Neuronal stem cell (in vitro differentiated cells): ENCODE measurements around the gene TRMO.

ENCODE experiments used
- DNase-seq: peaks from one replicate; pipeline ENCODE4 v3.0.0-alpha.2; 2013; ENCODE audit warnings: low spot score
- H2AFZ ChIP-seq: one replicate; pipeline ENCODE4 v1.6.1; 2013; ENCODE audit warnings: mild to moderate bottlenecking, low read length, inconsistent platforms
- H2AK5ac ChIP-seq: 2 replicates; pipeline ENCODE4 v1.6.1; 2013; ENCODE audit warnings: low read depth, mild to moderate bottlenecking, inconsistent platforms, low read length, moderate library complexity, mixed read lengths
- H2BK120ac ChIP-seq: 2 replicates; pipeline ENCODE4 v1.6.1; 2013; ENCODE audit warnings: low read depth, mild to moderate bottlenecking, inconsistent platforms, low read length, moderate library complexity, mixed read lengths
- H2BK12ac ChIP-seq: one replicate; pipeline ENCODE4 v1.6.1; 2013; ENCODE audit warnings: low read length, inconsistent platforms
- H2BK15ac ChIP-seq: 2 replicates; pipeline ENCODE4 v1.6.1; 2013; ENCODE audit warnings: mild to moderate bottlenecking, low read length, inconsistent platforms, mixed read lengths
- H2BK5ac ChIP-seq: one replicate; pipeline ENCODE4 v1.6.1; 2013; ENCODE audit warnings: inconsistent platforms, mild to moderate bottlenecking, low read length, moderate library complexity
- H3K14ac ChIP-seq: one replicate; pipeline ENCODE4 v1.6.1; 2013; ENCODE audit warnings: low read length, inconsistent platforms
- H3K18ac ChIP-seq: 2 replicates; pipeline ENCODE4 v1.6.1; 2013; ENCODE audit warnings: low read length, inconsistent platforms
- H3K23ac ChIP-seq: 2 replicates; pipeline ENCODE4 v1.6.1; 2013; ENCODE audit warnings: low read depth, mild to moderate bottlenecking, mixed read lengths, low read length, inconsistent platforms; ENCODE audit not compliant: poor library complexity
- H3K27ac ChIP-seq: replicated peaks from 3 replicates; pipeline ENCODE4 v1.5.1; 2013; ENCODE audit warnings: low read length, inconsistent platforms
- H3K27me3 ChIP-seq, 3 experiments: 2 replicates each; pipeline ENCODE4 v1.6.1; 2013; ENCODE audit warnings: low read length in 3 of 3, mild to moderate bottlenecking in 2 of 3, inconsistent platforms in 1 of 3, low read depth in 1 of 3, mixed read lengths in 1 of 3, moderate library complexity in 1 of 3; ENCODE audit not compliant: control insufficient read depth in 3 of 3, insufficient read depth in 3 of 3
- H3K36me3 ChIP-seq, 2 donors: replicated peaks in 1 of 2; 2 replicates each; pipeline ENCODE4 v1.6.1; 2013; ENCODE audit warnings: low read length in 2 of 2; ENCODE audit not compliant: control insufficient read depth in 2 of 2, insufficient read depth in 2 of 2
- H3K4ac ChIP-seq: 2 replicates; pipeline ENCODE4 v1.6.1; 2013; ENCODE audit warnings: inconsistent platforms, mild to moderate bottlenecking, low read length, moderate library complexity
- H3K4me1 ChIP-seq, 2 donors: 1 replicate in 1 of 2; 2 replicates in 1 of 2; pipeline ENCODE4 v1.6.1; 2013; ENCODE audit warnings: low read length in 2 of 2, low read depth in 1 of 2; ENCODE audit not compliant: control insufficient read depth in 2 of 2, insufficient read depth in 1 of 2
- H3K4me2 ChIP-seq: one replicate; pipeline ENCODE4 v1.6.1; 2013; ENCODE audit warnings: mild to moderate bottlenecking, low read length, inconsistent platforms; ENCODE audit not compliant: insufficient read depth, poor library complexity, severe bottlenecking
- H3K4me3 ChIP-seq, 2 donors: 2 replicates each; pipeline ENCODE4 v1.5.1; 2013; ENCODE audit warnings: low read length in 2 of 2, mild to moderate bottlenecking in 2 of 2, inconsistent platforms in 1 of 2, moderate library complexity in 1 of 2
- H3K79me1 ChIP-seq: one replicate; pipeline ENCODE4 v1.6.1; 2013; ENCODE audit warnings: low read depth, mild to moderate bottlenecking, inconsistent platforms, low read length, moderate library complexity
- H3K9ac ChIP-seq: one replicate; pipeline ENCODE4 v1.6.1; 2013; ENCODE audit warnings: mild to moderate bottlenecking, low read depth, low read length, inconsistent platforms; ENCODE audit not compliant: poor library complexity
- H3K9me3 ChIP-seq, 2 donors: replicated peaks in 1 of 2; 2 replicates each; pipeline versions ENCODE3 to v1.6.1; 2013; ENCODE audit warnings: low read length in 2 of 2, mild to moderate bottlenecking in 2 of 2, inconsistent platforms in 1 of 2, low read depth in 1 of 2, mixed read lengths in 1 of 2, moderate library complexity in 1 of 2; ENCODE audit not compliant: control insufficient read depth in 2 of 2, insufficient read depth in 1 of 2
- H4K8ac ChIP-seq: one replicate; pipeline ENCODE4 v1.6.1; 2013; ENCODE audit warnings: low read depth, mild to moderate bottlenecking, inconsistent platforms, low read length, moderate library complexity
- H4K91ac ChIP-seq: one replicate; pipeline ENCODE4 v1.6.1; 2013; ENCODE audit warnings: low read length, low read depth, mild to moderate bottlenecking, inconsistent platforms; ENCODE audit not compliant: poor library complexity
- WGBS, 2 donors: extraction: QIAGEN DNeasy Blood & Tissue Kit; methylation state at CpG; one replicate each; pipeline ENCODE4 v1.1.7; 2013; ENCODE audit warnings: missing lambda C conversion rate in 2 of 2, mixed read lengths in 1 of 2; ENCODE audit not compliant: insufficient read length in 2 of 2, insufficient replicate concordance in 1 of 2; ENCODE audit errors: extremely low coverage in 2 of 2; 5-methylcytosine and 5-hydroxymethylcytosine counted together

TRMO gene

GRCh38 chr9:97900738-97901565, 21.3 kb downstream of the TRMO start:
- H2AK5ac ChIP-seq = no peak overlapping the region
- no peak overlapping the region for H3K18ac ChIP-seq
- no peaks in the 10 kb centered on the region for H3K4me1 ChIP-seq
- H3K9ac ChIP-seq = no peak overlapping the region
- no peak overlapping the region for H3K4ac ChIP-seq
- no peaks in the 10 kb centered on the region for H3K27me3 ChIP-seq
- DNase-seq = peak; percentile 33
- H3K9me3 ChIP-seq = no peaks in the 10 kb centered on the region
- no peak overlapping the region for H3K27ac ChIP-seq
- no CpG with 5 or more reads among the region's 5 CpGs for WGBS, 2 donors
- no peak overlapping the region for H3K4me2 ChIP-seq
- peaks cover 2 to 8% of the 10 kb centered on the region in 2 donors for H3K36me3 ChIP-seq
- no peaks in the 10 kb centered on the region for H3K79me1 ChIP-seq
- H2BK12ac ChIP-seq = no peak overlapping the region
- H3K23ac ChIP-seq = no peak overlapping the region
- no peak overlapping the region for H4K8ac ChIP-seq
- H2BK5ac ChIP-seq = no peak overlapping the region
- H2BK15ac ChIP-seq = no peak overlapping the region
- H3K14ac ChIP-seq = no peak overlapping the region
- no peak overlapping the region for H4K91ac ChIP-seq
- no peak overlapping the region for H2BK120ac ChIP-seq
- H3K4me3 ChIP-seq = no peak overlapping the region
- no peak overlapping the region for H2AFZ ChIP-seq

- Histone ChIP-seq H3K27ac (no peak overlapping the region), H3K18ac (no peak overlapping the region), H2BK12ac (no peak overlapping the region), H3K14ac (no peak overlapping the region), H3K9me3 (no peaks in the 10 kb centered on the region), H2AK5ac (no peak overlapping the region), H4K8ac (no peak overlapping the region), H3K27me3 (no peaks in the 10 kb centered on the region), H3K9ac (no peak overlapping the region), H3K23ac (no peak overlapping the region), H2BK5ac (no peak overlapping the region), H2BK15ac (no peak overlapping the region), H3K79me1 (no peaks in the 10 kb centered on the region), H3K36me3 (peaks cover 2 to 8% of the 10 kb centered on the region in 2 donors), H3K4me1 (no peaks in the 10 kb centered on the region), H2BK120ac (no peak overlapping the region), H3K4me2 (no peak overlapping the region), H3K4ac (no peak overlapping the region), H4K91ac (no peak overlapping the region), H2AFZ (no peak overlapping the region), H3K4me3 (no peak overlapping the region)
- DNase-seq = no peak
- WGBS, 2 donors = no CpG with 5 or more reads among the region's 9 CpGs
These were observed 22.1 kb downstream of the TRMO start for GRCh38 chr9:97900103-97900737.

DNA sequence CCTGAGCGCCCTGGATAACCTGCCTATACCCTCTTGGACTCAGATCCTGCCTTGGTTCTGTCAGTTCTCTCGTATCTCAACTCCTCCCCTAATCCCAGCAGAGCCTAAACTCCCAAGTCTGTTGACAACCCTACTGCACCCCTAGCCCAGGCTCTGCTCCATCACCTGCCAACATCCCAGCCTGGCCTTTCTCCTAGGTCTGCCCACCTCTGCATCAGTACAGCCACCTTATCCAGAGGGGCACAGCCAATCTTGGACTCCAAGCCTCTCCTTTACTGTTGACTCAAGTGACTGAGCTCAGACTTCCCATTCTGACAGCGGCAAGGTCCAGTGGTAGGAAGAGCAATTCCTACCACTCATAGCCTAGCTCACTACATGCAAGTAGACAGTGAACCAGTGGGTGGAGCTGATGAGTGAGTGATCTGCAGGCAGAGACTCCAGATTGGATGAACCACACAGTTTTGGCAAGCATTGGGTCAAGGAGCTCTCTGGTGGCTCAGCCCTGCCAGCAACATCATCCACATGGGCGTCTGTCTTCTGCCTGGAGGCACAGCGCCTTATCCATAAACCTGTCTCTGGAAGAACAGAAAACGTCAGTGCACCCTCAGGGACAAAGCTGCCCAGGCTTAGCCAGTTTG, 26.5 kb downstream of the TRMO start:
- Histone ChIP-seq H2BK120ac (no peak overlapping the region), H3K4ac (no peak overlapping the region), H3K9ac (no peak overlapping the region), H3K27me3 (peaks cover 0 to 6% (median 0%) of the 10 kb centered on the region in 3 experiments), H3K4me2 (no peak overlapping the region), H3K9me3 (peaks cover 5 to 6% of the 10 kb centered on the region in 2 donors), H4K8ac (no peak overlapping the region), H3K23ac (no peak overlapping the region), H4K91ac (no peak overlapping the region), H3K18ac (no peak overlapping the region), H2BK5ac (no peak overlapping the region), H3K4me1 (no peaks in the 10 kb centered on the region), H3K27ac (no peak overlapping the region), H3K4me3 (no peak overlapping the region), H2AK5ac (no peak overlapping the region), H2BK12ac (no peak overlapping the region), H2BK15ac (no peak overlapping the region), H2AFZ (no peak overlapping the region), H3K79me1 (no peaks in the 10 kb centered on the region), H3K36me3 (peaks cover 0 to 2% of the 10 kb centered on the region in 2 donors), H3K14ac (no peak overlapping the region)
- no peak for DNase-seq
- no CpG with 5 or more reads among the region's 6 CpGs for WGBS, 2 donors

- H2AFZ ChIP-seq = no peak overlapping the region
- H2BK5ac ChIP-seq = no peak overlapping the region
- H3K14ac ChIP-seq = no peak overlapping the region
- H3K27ac ChIP-seq = no peak overlapping the region
- H3K36me3 ChIP-seq = peaks cover 0 to 1% of the 10 kb centered on the region in 2 donors
- peaks cover 0 to 6% (median 0%) of the 10 kb centered on the region in 3 experiments for H3K27me3 ChIP-seq
- no peak overlapping the region for H4K8ac ChIP-seq
- no peak for DNase-seq
- WGBS, 2 donors = no CpG with 5 or more reads among the region's 1 CpG
- no peak overlapping the region for H2AK5ac ChIP-seq
- H3K9me3 ChIP-seq = peaks cover 5 to 6% of the 10 kb centered on the region in 2 donors
- H2BK12ac ChIP-seq = no peak overlapping the region
- H2BK120ac ChIP-seq = no peak overlapping the region
- H4K91ac ChIP-seq = no peak overlapping the region
- no peak overlapping the region for H3K18ac ChIP-seq
- H3K4me1 ChIP-seq = no peaks in the 10 kb centered on the region
- H3K79me1 ChIP-seq = no peaks in the 10 kb centered on the region
- H3K4me2 ChIP-seq = no peak overlapping the region
- no peak overlapping the region for H3K9ac ChIP-seq
- no peak overlapping the region for H2BK15ac ChIP-seq
- H3K4me3 ChIP-seq = no peak overlapping the region
- H3K4ac ChIP-seq = no peak overlapping the region
- no peak overlapping the region for H3K23ac ChIP-seq
These were observed 27.1 kb downstream of the TRMO start for GRCh38 chr9:97895211-97895610.
